Parathyroid adenoma (tissue), 2 donors: Measurements from ENCODE around the gene SRGAP2B.
A peak's percentile ranks its signal among the peaks of the same experiment; 100 is the strongest.
"Not testable (repeated sequence)": the region's sequence is repeated elsewhere in the genome, so short reads cannot be mapped to it uniquely, and the experiment has no call there.

Experiments
- H2AFZ ChIP-seq: fragments of 300-600 bp; sonication (generic); one replicate; pipeline ENCODE4 v1.7.0; 2017; ENCODE audit warnings: antibody characterized with exemption, mild to moderate bottlenecking
- H3K27ac ChIP-seq: fragments of 300-600 bp; sonication (generic); one replicate; pipeline ENCODE4 v1.7.0; 2017
- H3K27me3 ChIP-seq: fragments of 300-600 bp; sonication (generic); one replicate; pipeline ENCODE4 v1.7.0; 2017; ENCODE audit warnings: low read length; ENCODE audit not compliant: control insufficient read depth, insufficient read depth
- H3K36me3 ChIP-seq: fragments of 300-600 bp; sonication (generic); one replicate; pipeline ENCODE4 v1.7.0; 2017; ENCODE audit warnings: low read length; ENCODE audit not compliant: control insufficient read depth, insufficient read depth
- H3K4me1 ChIP-seq: fragments of 300-600 bp; sonication (generic); one replicate; pipeline ENCODE4 v1.7.0; 2017; ENCODE audit warnings: control low read depth
- H3K4me2 ChIP-seq: fragments of 300-600 bp; sonication (generic); one replicate; pipeline ENCODE4 v1.7.0; 2017; ENCODE audit warnings: low read length
- H3K4me3 ChIP-seq: fragments of 300-600 bp; sonication (generic); one replicate; pipeline ENCODE4 v1.7.0; 2017; ENCODE audit warnings: low read depth, low read length
- H3K79me2 ChIP-seq: fragments of 300-600 bp; sonication (generic); one replicate; pipeline ENCODE4 v1.7.0; 2017; ENCODE audit warnings: control low read depth
- H3K9ac ChIP-seq: fragments of 300-600 bp; sonication (generic); one replicate; pipeline ENCODE4 v1.7.0; 2017; ENCODE audit warnings: mild to moderate bottlenecking
- H3K9me3 ChIP-seq: fragments of 300-600 bp; sonication (generic); one replicate; pipeline ENCODE4 v1.7.0; 2017; ENCODE audit warnings: low read length; ENCODE audit not compliant: control insufficient read depth
- donor health status: primary hyperparathyroidism.

The SRGAP2B gene

GRCh38 chr1:144917154-144918026 is 177.7 kb downstream of the SRGAP2B start:
- H3K9me3 ChIP-seq, H3K79me2 ChIP-seq, H3K27me3 ChIP-seq, H3K4me1 ChIP-seq, H2AFZ ChIP-seq, H3K4me3 ChIP-seq, H3K36me3 ChIP-seq, H3K27ac ChIP-seq, H3K9ac ChIP-seq, H3K4me2 ChIP-seq: not testable (repeated sequence)

- H3K4me2 ChIP-seq, H3K4me1 ChIP-seq, H2AFZ ChIP-seq, H3K36me3 ChIP-seq, H3K27me3 ChIP-seq, H3K9ac ChIP-seq, H3K9me3 ChIP-seq, H3K4me3 ChIP-seq, H3K79me2 ChIP-seq, H3K27ac ChIP-seq: not testable (repeated sequence)
These were observed 181.0 kb downstream of the SRGAP2B start for GRCh38 chr1:144913977-144914734.

- not testable (repeated sequence) for H2AFZ ChIP-seq, H3K9ac ChIP-seq, H3K9me3 ChIP-seq, H3K36me3 ChIP-seq, H3K4me1 ChIP-seq, H3K4me2 ChIP-seq, H3K4me3 ChIP-seq, H3K27me3 ChIP-seq, H3K79me2 ChIP-seq, H3K27ac ChIP-seq
These were observed 181.7 kb downstream of the SRGAP2B start for GRCh38 chr1:144913458-144913857.

GRCh38 chr1:144910729-144911128 is 184.4 kb downstream of the SRGAP2B start:
- not testable (repeated sequence) for H3K9ac ChIP-seq, H3K36me3 ChIP-seq, H3K4me3 ChIP-seq, H3K27ac ChIP-seq, H3K4me1 ChIP-seq, H3K27me3 ChIP-seq, H3K4me2 ChIP-seq, H3K79me2 ChIP-seq, H2AFZ ChIP-seq, H3K9me3 ChIP-seq

- H3K9me3 ChIP-seq, H3K27me3 ChIP-seq, H3K4me3 ChIP-seq, H3K4me2 ChIP-seq, H2AFZ ChIP-seq, H3K36me3 ChIP-seq, H3K4me1 ChIP-seq, H3K9ac ChIP-seq, H3K27ac ChIP-seq, H3K79me2 ChIP-seq: not testable (repeated sequence)
These were observed 194.3 kb downstream of the SRGAP2B start for GRCh38 chr1:144900841-144901240.

- H3K4me1 ChIP-seq, H3K4me3 ChIP-seq: not testable (repeated sequence)
These were observed 200.5 kb downstream of the SRGAP2B start for GRCh38 chr1:144894454-144895201.

GRCh38 chr1:144893710-144894438 is 201.3 kb downstream of the SRGAP2B start:
- H3K9ac ChIP-seq, H3K4me2 ChIP-seq, H3K27me3 ChIP-seq, H3K27ac ChIP-seq, H3K4me1 ChIP-seq, H3K79me2 ChIP-seq, H3K36me3 ChIP-seq, H3K4me3 ChIP-seq, H2AFZ ChIP-seq, H3K9me3 ChIP-seq: not testable (repeated sequence)

More at GRCh38 chr1:144894454-144895201, 200.5 kb downstream of the SRGAP2B start:
- H2AFZ ChIP-seq, H3K27me3 ChIP-seq, H3K9ac ChIP-seq, H3K79me2 ChIP-seq, H3K4me2 ChIP-seq, H3K27ac ChIP-seq, H3K36me3 ChIP-seq, H3K9me3 ChIP-seq: not testable (repeated sequence)

GRCh38 chr1:144893062-144893461 is 202.1 kb downstream of the SRGAP2B start:
- H3K4me2 ChIP-seq, H3K4me3 ChIP-seq, H3K9me3 ChIP-seq, H3K79me2 ChIP-seq, H3K27me3 ChIP-seq, H3K9ac ChIP-seq, H3K36me3 ChIP-seq, H3K4me1 ChIP-seq, H2AFZ ChIP-seq, H3K27ac ChIP-seq: not testable (repeated sequence)

GRCh38 chr1:144889450-144890115 is 205.5 kb downstream of the SRGAP2B start:
- H3K4me2 ChIP-seq, H3K27me3 ChIP-seq, H3K4me1 ChIP-seq, H3K36me3 ChIP-seq, H3K9ac ChIP-seq, H3K4me3 ChIP-seq, H3K27ac ChIP-seq, H2AFZ ChIP-seq, H3K9me3 ChIP-seq, H3K79me2 ChIP-seq: not testable (repeated sequence)

- not testable (repeated sequence) for H3K9me3 ChIP-seq, H3K27me3 ChIP-seq, H3K4me1 ChIP-seq, H3K36me3 ChIP-seq, H3K4me2 ChIP-seq, H3K27ac ChIP-seq, H3K79me2 ChIP-seq, H3K9ac ChIP-seq, H2AFZ ChIP-seq
- H3K4me3 ChIP-seq = peak overlapping the region; percentile 34
These were observed 212.1 kb downstream of the SRGAP2B start for GRCh38 chr1:144883022-144883421.
